GM10266 (cell line): Measurements from ENCODE around the gene AGBL1.

Experiments
- DNase-seq: peaks from one replicate; pipeline ENCODE4 v3.0.0; 2012; ENCODE audit errors: extremely low spot score
- TF ChIP-seq, protein P1 (sequence below): IDR thresholded peaks from 2 replicates; pipeline ENCODE4 v1.5.1; 2012; ENCODE audit warnings: mild to moderate bottlenecking, low read depth; ENCODE audit not compliant: control insufficient read depth, insufficient read depth; ENCODE audit errors: missing control alignments

The AGBL1 gene

DNA sequence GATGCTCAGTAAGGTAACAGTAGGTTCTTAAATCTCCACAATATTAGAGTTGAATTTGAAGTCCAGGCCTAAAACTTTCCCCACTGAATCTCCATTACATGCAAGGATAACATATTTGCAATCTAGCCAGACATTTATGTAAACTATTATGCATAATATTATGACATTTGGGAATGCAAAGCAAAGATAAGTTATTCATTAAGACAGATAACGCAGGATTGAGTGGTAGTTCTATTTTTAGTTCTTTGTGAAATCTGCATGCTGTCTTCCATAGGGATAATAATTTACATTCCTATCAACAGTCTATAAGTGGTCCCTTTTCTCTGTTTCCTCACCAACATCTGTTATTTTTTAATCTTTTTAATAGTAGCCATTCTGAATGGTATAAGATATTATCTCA is 333.5 kb downstream of the AGBL1 start:
- TF ChIP-seq, protein P1, sequence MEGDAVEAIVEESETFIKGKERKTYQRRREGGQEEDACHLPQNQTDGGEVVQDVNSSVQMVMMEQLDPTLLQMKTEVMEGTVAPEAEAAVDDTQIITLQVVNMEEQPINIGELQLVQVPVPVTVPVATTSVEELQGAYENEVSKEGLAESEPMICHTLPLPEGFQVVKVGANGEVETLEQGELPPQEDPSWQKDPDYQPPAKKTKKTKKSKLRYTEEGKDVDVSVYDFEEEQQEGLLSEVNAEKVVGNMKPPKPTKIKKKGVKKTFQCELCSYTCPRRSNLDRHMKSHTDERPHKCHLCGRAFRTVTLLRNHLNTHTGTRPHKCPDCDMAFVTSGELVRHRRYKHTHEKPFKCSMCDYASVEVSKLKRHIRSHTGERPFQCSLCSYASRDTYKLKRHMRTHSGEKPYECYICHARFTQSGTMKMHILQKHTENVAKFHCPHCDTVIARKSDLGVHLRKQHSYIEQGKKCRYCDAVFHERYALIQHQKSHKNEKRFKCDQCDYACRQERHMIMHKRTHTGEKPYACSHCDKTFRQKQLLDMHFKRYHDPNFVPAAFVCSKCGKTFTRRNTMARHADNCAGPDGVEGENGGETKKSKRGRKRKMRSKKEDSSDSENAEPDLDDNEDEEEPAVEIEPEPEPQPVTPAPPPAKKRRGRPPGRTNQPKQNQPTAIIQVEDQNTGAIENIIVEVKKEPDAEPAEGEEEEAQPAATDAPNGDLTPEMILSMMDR, result no peak
- DNase-seq, result no peak

GRCh38 chr15:86425746-86426145 is 346.1 kb downstream of the AGBL1 start:
- TF ChIP-seq, protein P1, result no peak
- no peak for DNase-seq

GRCh38 chr15:86432861-86433260 is 353.2 kb downstream of the AGBL1 start:
- TF ChIP-seq, protein P1, result no peak
- DNase-seq, result no peak

GRCh38 chr15:86433983-86434382 is 354.3 kb downstream of the AGBL1 start:
- DNase-seq, result no peak
- TF ChIP-seq, protein P1, result no peak

GRCh38 chr15:86439614-86440013 is 359.9 kb downstream of the AGBL1 start:
- no peak for DNase-seq
- TF ChIP-seq, protein P1, result no peak

GRCh38 chr15:86444527-86444926 is 364.9 kb downstream of the AGBL1 start:
- TF ChIP-seq, protein P1, result no peak
- no peak for DNase-seq

DNA sequence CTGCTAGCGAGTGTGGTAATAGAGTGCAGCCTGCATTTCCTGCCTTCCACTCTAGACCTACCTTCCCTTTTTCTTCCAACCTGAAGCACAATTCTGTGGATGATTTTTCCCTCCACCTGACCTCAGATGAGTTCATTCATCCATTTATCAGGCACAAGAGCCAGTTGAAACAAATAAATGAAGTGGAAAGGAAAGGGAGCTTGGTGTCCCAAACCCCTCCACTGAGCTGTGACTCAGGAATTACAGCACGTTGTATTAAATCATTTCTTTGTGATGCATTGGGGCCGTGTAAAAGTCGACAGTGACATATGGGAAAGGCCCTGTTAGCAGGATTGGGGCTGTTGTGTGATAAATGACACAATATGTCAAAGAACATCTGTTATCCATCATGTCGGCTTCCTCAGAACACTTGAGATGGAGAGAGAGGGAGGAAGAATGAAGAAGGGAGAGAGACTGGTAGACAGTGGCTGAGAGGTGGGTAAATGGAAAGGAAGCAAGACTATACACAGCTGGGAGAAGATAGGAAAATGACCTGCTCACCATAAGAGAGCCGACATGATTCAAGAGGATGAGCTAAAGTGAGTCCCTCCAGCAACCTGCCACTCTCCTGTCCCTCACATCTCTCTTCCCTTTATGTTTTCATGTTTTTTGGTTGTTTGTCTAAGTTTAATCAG is 366.0 kb downstream of the AGBL1 start:
- TF ChIP-seq, protein P1, result no peak
- DNase-seq, result no peak
